Muscle layer of colon (tissue), 2 donors: ENCODE results near the gene STXBP5.

ENCODE experiments used
- H3K27ac ChIP-seq: one replicate; pipeline ENCODE4 v1.7.0; 2013; ENCODE audit warnings: low read depth, mild to moderate bottlenecking, low read length, moderate library complexity
- H3K27me3 ChIP-seq, 2 donors: one replicate each; pipeline ENCODE4 v1.7.0; 2013; ENCODE audit warnings: low read length in 2 of 2, mild to moderate bottlenecking in 2 of 2; ENCODE audit not compliant: insufficient read depth in 2 of 2, control insufficient read depth in 1 of 2
- H3K36me3 ChIP-seq: one replicate; pipeline ENCODE4 v1.7.0; 2013; ENCODE audit warnings: mild to moderate bottlenecking, low read length; ENCODE audit not compliant: insufficient read depth
- H3K4me1 ChIP-seq: one replicate; pipeline ENCODE4 v1.7.0; 2013; ENCODE audit warnings: mild to moderate bottlenecking, low read length; ENCODE audit not compliant: insufficient read depth
- H3K4me3 ChIP-seq, 2 donors: one replicate each; pipeline ENCODE4 v1.7.0; 2013; ENCODE audit warnings: low read length in 2 of 2, low read depth in 1 of 2, mild to moderate bottlenecking in 1 of 2, moderate library complexity in 1 of 2
- H3K9ac ChIP-seq: one replicate; pipeline ENCODE4 v1.7.0; 2013; ENCODE audit warnings: low read length
- H3K9me3 ChIP-seq: one replicate; pipeline ENCODE4 v1.7.0; 2013; ENCODE audit warnings: mild to moderate bottlenecking, low read length
- donor health status: abdominal sarcoma.
- donor health status: Adenocarcinoma of cecum.

STXBP5 gene

GRCh38 chr6:147430811-147431210, 226.6 kb downstream of the STXBP5 start:
- Histone ChIP-seq H3K4me1 (no peaks in the 10 kb centered on the region), H3K36me3 (no peaks in the 10 kb centered on the region), H3K9ac (no peak overlapping the region), H3K9me3 (no peaks in the 10 kb centered on the region), H3K27ac (no peak overlapping the region), H3K27me3 (no peaks in the 10 kb centered on the region), H3K4me3 (no peak overlapping the region)

DNA sequence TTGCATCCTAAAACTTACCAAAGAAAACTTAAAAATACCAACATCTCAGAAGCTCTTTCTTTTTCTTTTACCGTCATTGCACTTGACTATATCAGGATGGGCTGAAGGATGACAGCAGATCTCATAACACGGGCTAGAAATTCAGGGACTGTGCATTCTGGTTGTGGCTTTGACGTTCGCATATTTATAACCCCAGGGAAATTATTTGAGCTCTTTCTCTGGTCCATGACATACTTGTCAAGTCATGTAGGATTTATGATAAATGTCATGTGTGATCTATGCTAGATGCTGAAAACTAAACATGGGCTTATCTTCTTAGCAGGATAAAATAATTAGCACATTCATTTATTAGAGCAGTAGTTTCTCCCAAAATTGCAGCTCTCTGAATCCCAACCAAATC, 229.9 kb downstream of the STXBP5 start:
- Histone ChIP-seq H3K36me3 (no peaks in the 10 kb centered on the region), H3K4me3 (no peak overlapping the region), H3K9me3 (no peaks in the 10 kb centered on the region), H3K4me1 (no peaks in the 10 kb centered on the region), H3K27ac (no peak overlapping the region), H3K27me3 (no peaks in the 10 kb centered on the region), H3K9ac (no peak overlapping the region)

- Histone ChIP-seq H3K36me3 (no peaks in the 10 kb centered on the region), H3K9me3 (no peaks in the 10 kb centered on the region), H3K9ac (no peak overlapping the region), H3K27me3 (no peaks in the 10 kb centered on the region), H3K4me1 (no peaks in the 10 kb centered on the region), H3K4me3 (no peak overlapping the region), H3K27ac (no peak overlapping the region)
Observed at GRCh38 chr6:147434516-147434915, 230.3 kb downstream of the STXBP5 start.

GRCh38 chr6:147437615-147438014, 233.4 kb downstream of the STXBP5 start:
- Histone ChIP-seq H3K27me3 (no peaks in the 10 kb centered on the region), H3K27ac (no peak overlapping the region), H3K4me3 (no peak overlapping the region), H3K4me1 (no peaks in the 10 kb centered on the region), H3K9ac (no peak overlapping the region), H3K9me3 (no peaks in the 10 kb centered on the region), H3K36me3 (no peaks in the 10 kb centered on the region)

DNA sequence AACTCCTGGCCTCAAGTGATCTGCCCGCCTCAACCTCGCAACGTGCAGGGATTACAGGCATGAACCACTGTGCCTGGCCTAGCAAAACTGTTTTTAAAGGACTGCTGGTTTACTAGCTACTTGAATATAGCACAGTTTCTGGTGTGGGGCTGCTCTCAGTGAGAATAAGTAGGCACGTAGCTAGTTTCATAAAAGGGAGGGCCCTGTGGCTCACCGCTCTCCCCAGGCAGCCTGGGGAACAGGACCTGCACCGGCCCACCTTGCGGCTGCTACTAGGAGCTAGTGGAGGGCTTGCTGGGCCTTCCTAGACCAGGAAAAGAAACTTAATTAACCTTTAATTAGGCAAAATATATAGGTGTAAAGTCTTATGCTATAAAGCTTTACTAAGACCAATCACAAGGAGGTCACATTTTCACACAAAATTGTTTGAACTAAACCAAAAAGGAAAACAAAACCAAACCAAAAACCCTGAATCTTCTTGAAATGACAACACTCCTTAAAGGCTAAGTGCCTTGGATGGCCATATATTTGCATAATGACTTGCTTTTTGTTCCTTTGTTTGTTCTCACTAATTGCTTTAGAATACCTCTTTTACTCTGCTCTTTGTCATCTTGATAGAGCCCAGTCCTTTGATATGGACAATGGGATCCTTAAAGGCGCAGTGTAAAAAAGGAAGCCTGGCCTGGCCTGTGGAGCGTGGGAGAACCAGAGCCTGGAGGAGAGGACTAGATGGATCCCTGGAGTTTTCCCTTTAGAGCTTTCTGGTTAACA, 234.7 kb downstream of the STXBP5 start:
- Histone ChIP-seq H3K27me3 (no peaks in the 10 kb centered on the region), H3K9ac (no peak overlapping the region), H3K4me1 (no peaks in the 10 kb centered on the region), H3K4me3 (no peak overlapping the region), H3K36me3 (no peaks in the 10 kb centered on the region), H3K27ac (no peak overlapping the region), H3K9me3 (no peaks in the 10 kb centered on the region)
